HG03460 (cell line): Measurements from ENCODE around the gene ZNF98.

Experiments
- ATAC-seq: cut with Tn5 transposase; IDR thresholded peaks from one replicate; pipeline ENCODE4 v1.9.1; 2021; ENCODE audit not compliant: unreplicated experiment

The ZNF98 gene

GRCh38 chr19:22422211-22422610 lies at the start of gene ZNF98:
TSS of gene ZNF98 (minus strand) at chr19:22422346. CDS start at chr19:22422224, 122 bp downstream.
- no peak for ATAC-seq

GRCh38 chr19:22446605-22447004 lies 24.5 kb upstream of the ZNF98 start:
- no peak for ATAC-seq

GRCh38 chr19:22438011-22438410 lies 15.9 kb upstream of the ZNF98 start:
- ATAC-seq = no peak

DNA sequence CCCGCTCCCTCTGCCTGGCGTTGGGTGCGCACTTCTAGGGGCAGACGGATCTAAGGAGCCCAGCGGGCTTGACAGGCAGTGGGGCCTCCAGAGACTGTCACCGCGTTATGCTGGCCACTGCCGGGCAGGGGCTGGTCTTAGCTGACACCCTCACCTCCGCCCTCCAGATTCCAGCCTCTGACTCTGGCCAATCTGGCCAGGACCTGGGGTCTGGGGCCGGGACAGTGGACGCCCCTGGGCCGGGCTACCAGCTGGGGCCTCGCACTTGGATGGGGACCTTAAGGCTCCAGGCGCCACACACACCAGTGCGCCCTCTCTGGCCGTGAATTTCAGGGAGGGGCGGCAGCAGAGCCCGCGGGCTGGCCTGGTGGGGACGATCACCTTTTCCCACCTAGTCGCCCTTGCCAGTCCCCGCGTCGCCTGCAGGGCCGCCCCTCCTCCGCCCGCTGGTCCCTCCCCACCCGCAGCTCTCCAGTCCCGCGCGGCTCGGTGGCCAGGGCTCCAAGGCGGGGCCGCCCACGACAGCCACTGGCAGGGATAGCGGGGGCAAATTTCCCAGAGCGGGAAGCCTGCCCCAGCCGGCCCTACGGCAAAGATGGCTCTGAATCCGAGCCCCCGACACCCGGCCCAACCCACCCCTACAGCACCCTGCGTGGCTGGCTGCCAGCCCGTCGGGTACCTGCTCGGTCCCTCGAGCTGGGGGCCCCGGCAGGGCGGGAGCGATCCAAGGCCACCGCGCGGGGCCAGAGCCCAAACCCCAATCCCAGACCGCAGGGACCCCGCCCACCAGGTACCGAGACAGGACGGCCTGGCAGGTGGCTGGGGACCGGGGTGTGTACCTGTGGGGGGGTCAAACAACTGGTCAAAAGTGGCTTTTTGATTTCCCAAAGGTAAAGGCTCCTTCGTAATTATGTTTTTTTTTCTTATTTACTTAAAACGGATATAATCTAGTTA lies 6.1 kb upstream of the ZNF98 start:
- no peak for ATAC-seq

DNA sequence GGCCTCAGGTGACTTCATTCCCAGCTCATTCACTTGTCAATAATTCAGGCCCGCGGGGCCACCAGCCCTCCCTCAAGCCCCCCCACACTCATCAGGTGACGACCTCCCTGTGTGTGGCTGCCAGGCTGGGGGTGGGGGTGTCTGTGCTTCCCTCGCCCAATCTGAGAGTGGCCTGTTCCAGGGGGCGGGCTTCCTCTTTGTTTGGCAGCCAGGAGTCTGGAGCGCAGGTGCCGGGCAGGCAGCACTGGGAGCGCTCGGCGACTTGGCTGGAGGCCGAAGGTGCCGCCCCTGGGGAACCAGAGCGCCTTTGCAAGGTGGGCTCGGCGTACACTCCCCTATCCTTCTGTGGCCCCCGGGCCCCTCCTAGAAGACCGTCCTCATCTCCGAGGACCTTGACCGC lies 5.4 kb upstream of the ZNF98 start:
- ATAC-seq = no peak

- no peak for ATAC-seq
Observed at GRCh38 chr19:22426901-22427300, 4.8 kb upstream of the ZNF98 start.

- ATAC-seq = no peak
Observed at GRCh38 chr19:22421797-22422196, 349 bp downstream of the ZNF98 start.

DNA sequence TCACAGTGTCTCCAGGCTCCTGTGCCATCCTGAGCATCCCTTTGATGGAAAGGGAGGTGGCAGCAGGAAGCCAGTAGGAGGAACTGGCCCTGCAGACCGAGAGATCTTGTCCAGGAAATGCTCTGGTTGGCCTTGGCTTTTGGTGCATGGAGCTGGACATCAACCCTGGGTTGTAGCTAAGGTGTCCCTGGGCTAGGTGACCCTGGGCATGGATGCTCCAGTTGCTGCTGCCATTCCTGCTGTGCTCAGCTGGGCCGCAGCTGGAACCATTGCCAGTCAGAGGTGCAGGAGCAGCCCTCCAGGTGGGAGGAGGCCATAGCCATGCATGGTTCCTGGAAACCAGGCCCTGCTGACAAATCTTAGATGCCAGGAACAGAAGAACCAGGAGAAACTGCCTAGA lies 67.5 kb downstream of the ZNF98 start:
- ATAC-seq = no peak
